GM21526 (cell line): ENCODE results near the gene CPVL.

ENCODE experiments used
- ATAC-seq: cut with Tn5 transposase; IDR thresholded peaks from one replicate; pipeline ENCODE4 v1.9.1; 2021; ENCODE audit warnings: moderate library complexity; ENCODE audit not compliant: unreplicated experiment, low FRiP score

The CPVL gene

DNA sequence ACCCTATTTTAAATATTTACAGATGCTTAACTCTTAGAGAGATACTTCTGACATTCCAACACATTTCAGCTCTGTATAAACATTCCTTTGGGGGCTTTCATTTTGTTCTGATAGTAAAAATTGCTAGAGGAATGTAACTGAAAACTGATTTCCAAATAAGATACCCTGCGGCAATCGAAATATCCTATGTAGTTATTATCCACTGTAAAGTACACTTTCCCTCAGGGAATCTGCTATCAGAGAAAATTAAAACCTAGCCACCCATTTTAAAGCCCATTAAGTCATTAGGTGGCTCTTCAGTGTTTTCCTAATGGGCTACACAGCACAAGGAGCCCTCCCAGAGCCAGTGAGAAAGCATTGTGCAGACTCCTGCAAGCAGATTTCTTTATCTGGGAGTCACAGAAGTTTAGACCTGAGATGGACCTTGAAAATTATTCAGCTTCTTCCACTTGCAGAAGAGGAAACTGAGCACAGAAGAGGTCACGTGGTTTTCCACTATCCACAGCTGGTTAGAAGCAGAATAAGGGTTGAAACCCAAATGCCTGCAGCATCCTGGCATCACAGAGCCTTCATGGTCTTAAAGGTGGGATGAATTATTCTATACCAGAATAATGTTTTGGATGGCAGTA is 12.6 kb upstream of the CPVL start:
- no peak for ATAC-seq

DNA sequence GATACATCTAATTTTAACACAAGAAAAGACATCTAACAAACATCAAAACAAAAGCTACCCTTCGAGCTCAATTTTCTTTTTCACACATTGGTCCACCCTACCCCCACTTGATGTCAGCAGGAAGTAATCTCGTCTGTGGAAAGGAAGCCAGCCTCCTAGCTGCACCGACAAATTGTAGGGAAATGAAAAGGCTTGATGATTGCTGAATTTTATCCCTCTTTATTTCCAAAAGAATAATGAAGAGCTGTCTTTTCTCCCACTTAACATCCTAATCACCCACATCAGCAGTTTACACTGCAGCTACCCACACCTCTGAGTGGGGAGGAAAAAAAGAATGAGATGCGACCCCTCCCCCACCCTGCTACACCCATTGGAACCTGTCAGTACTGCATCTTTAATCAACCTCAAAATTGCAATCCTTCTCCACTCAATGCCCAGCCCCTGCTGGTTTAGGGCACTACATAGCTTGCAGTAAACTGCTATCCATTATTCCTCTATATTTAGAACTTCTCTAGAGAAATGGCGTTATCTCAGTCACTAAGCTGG is 10.6 kb upstream of the CPVL start:
- ATAC-seq: no peak

DNA sequence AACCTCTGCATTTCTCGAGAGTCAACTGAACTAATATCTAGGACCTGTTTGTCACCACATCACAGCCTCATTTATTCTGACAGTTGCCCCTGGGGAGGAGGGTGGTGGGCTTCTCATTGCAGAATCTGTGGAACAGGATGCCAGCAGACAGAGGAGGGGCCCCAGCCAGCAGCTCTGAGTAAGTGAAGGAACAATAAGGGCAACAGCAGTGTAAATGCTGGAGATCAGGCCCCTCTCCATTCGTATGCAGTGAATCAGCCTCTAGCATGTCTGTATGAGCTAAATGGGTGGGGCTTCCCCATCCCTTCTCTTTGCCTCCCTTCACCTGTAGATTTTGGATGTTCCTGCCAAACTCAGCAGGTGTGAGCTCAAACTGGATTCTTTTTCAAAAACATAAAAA is 7.7 kb upstream of the CPVL start:
- no peak for ATAC-seq

DNA sequence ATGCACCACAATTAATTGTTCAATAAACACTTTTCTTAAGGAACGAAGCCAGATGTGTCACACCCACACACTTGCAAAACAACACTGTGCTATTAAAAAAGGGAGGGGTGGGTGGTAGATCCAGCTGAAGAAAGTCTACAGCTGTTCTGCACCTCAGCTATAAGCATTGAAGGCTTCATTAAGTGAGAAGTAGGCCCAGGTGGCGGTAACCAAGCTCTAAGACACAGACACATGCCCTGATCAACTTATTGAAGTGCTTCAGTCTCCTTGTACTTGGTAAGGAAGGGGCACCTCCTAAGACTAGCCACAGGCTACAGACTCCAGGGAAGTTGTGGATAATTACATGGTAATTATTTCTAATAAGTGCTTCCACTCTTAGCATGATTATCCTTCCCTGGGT is 4.5 kb upstream of the CPVL start:
- no peak for ATAC-seq

DNA sequence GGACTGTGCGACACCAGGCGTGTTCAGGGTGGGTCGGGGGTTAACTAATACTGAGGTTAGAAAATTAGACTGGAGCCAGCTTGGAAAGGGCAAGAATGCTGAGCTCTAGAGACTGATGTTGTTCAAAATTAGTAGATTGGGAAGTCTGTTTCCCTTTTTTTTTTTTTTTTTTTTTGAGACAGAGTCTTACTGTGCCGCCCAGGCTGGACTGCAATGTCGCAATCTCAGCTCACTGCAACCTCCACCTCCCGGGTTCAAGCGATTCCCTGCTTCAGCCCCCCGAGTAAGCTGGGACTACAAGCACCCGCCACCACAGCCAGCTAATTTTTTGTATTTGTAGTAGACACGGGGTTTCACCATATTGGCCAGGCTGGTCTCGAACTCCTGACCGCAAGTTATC is 2.7 kb upstream of the CPVL start:
- ATAC-seq: no peak

DNA sequence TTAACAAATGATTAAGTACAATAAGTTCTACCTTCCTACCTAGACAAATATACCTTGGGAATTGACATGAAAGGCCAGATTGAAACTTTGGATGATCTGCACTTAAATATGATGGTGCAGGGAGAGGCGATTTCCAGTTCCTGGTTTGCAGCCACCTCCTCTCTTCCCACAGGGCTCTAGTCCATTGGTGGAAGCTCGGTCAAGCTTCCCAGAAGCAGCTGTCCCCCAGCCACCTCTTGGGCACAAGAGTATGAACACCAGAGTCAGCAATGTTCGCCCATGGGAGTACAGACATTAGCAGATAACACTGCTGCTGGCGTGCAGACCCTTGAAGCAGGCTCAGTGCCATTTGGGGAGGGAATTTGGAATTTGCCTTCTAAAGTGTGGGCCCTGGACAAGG is 1.5 kb upstream of the CPVL start:
- no peak for ATAC-seq

DNA sequence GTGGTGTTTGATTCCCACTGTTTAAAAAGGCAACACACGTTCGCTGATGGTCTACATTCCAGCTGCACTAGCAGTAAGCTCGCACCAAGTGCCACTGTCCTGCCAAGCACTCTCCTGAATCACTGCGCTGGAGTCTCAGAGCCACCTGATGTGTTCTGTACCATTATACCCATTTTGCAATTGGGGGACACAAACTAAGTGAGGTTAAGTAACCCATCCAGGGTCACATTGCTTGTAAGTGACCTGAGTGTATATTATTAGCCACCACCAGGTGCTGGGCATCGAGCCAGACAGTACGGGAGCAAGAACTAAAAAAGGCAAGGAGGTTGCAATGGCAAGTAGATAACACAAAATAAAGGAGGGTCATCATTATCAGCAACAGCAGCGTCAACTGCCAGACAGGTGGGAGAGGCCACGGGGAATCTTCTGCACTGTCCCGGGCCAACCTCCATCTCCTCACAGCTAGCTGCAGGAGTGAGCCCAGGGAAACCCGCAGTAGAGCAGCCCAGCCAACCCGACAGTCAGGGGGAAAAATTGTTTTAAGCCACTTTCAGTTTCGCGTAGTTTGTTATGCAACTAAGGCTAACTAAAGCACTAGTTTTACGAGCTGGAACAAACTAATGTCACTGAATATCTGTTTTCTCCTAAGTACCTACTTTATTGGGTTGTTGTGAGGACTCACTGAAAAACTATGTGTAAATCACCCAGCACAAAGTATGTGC is 712 bp upstream of the CPVL start:
- ATAC-seq: no peak

DNA sequence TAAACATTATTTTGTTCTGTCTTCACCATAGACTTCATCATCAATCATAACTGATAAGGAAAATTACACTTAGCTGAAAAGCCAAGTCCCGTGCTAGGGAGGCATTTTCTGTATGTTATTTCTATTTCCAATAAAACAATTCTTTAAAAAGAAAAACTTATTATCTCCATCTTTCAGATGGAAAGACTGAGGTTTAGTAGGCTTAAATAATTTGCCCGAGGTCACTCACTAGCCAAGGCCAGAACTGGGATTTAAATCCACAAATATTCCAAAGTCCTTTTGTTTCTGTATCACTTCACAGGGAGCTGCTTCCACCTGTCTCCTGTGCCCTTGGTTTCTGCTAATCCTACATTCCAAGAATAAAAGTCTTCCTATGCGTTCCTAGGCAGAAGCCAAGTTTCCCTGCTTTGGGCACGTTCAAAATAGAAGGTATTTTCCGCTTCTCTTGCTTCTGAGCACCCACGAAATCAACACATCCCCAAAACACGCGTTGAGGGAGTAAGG is 732 bp downstream of the CPVL start:
- ATAC-seq: no peak

DNA sequence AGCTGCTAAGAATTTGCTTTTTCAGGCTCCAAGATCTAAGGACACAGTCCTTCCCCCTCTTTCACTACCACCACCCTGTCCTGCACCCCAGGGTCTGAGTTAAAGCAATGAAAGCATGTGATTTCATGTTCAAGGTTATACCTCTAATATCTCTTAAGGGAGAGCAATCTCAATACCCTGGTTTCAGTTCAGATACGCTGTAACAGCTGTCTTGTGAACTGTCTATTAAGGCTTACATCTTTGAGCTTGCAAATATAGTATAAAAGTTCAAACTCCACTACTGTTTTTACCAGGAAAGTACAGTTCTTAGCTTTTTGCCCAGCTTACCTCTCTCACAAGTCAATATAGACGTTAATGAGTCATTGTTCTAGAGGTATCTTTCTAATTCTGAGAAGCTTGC is 2.6 kb downstream of the CPVL start:
- no peak for ATAC-seq

DNA sequence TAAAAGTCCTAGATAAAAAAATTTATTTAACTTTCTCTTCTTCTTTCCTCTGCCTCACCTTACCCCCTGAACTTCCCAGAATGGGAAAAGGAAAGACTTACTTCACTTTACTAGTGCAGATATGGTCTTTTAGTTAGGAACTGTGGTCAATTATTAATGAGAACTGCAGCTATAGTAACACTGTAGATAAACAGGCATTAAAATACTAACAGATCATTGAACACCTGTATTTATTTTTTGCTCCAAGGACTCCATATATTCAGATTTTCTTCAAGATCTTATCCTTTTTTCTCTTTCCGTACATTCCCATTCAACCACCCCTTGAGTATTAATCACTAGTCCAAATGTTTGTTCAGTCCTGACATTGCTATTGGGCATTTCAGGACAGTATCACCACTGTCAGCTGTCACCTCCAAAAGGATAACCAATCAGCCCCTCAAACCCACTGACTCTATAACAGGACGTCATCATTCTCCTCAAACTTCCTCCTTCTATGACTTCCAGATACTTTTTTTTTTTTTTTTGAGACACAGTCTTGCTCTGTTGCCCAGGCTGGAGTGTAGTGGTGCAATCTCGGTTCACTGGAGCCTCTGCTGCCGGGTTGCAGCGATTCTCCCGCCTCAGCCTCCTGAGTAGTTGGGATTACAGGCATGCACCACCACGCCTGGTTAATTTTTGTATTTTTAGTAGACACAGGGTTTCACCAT is 4.2 kb downstream of the CPVL start:
- no peak for ATAC-seq

DNA sequence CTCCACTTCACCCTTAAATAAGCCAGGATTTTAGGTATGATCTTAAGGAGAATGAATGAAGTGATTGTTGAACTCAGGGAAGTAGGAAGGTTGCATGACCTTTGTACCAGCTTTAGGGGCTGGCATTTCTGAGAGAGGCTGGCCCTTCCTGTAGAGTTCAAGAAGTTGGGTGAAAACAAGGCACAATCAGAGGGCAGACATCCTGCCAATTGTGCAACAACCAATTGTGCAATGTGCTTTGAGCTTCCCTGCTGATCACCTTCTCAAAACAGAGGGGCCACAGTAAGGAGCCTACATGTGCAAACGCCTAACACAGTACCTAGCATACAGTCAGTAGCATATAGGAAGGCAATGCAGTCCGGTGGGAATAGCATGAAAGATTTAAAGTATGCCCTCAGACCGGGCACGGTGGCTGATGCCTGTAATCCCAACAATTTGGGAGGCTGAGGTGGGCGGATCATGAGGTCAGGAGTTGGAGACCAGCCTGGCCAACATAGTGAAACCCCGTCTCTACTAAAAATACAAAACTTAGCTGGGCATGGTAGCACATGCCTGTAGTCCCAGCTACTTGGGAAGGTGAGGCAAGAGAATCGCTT is 5.4 kb downstream of the CPVL start:
- no peak for ATAC-seq

DNA sequence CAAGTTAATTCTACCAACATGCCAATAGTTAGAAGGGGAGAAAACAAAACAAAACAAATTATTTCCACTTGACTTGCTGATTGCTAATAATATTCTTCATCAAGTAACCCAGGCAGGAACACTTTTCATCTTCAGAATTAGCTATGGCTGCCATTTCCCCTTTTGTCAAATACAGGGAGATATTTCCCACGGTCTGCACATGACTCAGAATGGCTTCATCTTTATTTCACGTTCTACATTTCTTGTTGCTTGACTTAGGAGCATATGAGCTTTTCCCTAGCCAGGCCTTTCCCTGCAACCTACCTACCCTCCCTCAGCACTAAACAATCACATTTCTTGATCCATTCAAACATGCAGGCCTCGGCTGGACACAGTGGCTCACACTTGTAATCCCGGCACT is 6.5 kb downstream of the CPVL start:
- no peak for ATAC-seq

DNA sequence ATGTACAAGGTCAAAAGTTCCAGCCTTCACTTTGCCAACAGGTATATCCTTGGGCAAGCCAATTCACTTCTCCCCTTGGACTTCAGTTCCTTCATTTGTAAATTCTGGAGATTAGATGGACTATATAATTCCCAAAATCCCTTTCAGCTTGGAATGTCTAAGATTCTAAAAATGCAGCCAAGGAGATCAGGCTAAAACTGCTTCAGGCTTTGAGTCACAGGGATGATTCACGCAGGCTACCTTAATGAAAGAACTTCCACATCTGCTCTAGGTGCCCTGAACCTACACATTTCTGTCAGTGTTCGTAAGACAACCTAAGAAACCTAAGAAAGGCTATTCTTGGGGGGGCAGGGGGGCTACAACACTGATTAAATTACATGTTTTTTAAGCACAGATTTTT is 7.1 kb downstream of the CPVL start:
- ATAC-seq: no peak

DNA sequence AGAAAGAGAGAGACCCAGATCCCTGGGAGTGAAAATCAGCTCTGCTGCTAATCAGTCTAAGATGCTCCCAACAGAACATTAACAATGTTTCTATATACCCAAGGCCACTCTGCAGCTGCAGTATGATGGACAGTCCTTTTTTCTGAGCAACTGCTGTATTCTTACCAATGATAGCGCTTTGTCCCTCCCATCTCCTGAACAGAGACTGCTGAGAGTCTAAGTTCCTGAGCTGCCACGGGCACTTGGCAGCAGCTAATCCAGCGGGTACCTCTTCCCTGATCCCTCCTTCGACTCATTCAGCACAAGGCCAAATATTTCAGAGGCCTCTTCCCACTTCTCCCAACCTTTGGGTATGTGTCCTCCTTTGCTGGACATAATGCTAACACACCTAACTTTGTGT is 7.7 kb downstream of the CPVL start:
- ATAC-seq: no peak

DNA sequence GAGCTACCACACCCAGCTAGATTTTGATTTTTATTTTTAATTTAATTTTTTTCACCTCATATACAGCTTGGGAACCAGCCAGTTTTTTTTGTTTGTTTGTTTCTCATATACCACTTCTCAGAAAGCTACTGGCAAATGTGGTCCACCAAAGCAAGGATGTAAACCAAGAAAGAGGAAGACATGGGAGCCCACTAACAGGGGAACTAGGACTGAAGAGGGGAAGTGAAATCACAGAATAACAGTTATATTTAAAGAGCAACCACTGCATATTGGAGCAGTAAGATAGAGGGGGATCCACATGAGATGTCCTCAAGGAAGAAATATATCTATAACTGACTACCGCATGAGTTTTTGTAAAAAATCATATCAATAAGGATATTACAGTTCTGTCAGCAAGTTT is 10.5 kb downstream of the CPVL start:
- no peak for ATAC-seq

DNA sequence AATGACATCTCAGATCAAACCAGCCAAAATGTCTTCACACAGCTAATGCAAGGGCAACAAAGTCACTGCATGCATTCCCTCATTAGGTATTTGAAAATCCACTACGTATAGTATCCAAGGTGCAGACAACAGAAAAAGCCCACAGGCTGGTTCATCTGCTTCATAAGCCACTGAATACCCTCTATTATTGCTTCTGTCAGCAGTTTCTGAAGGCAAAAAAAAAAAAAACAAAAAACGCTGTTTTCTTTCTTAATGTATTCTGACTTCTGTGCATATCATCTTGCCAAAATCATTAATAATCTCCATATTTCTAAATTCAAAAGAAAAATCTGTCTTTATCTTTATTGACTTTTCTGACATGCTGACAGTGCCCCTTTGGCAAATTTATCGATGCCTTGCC is 13.4 kb downstream of the CPVL start:
- no peak for ATAC-seq

DNA sequence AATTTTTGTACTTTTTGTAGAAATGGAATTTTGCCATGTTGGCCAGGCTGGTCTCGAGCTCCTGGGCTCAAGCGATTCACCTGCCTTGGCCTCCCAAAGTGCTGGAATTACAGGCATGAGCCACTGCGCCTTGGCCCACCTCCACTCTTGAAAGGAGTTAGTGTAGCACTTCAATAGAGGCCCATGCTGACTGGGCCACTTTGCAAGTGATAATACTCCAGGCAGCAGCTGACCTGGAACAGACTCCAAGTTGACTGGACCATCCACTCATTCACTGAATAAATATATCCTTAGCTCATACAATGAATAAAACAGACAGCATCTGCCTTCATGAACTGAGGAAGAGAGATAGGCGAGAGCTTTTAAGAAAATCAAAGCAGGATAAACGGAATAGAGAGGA is 14.7 kb downstream of the CPVL start:
- ATAC-seq: no peak

DNA sequence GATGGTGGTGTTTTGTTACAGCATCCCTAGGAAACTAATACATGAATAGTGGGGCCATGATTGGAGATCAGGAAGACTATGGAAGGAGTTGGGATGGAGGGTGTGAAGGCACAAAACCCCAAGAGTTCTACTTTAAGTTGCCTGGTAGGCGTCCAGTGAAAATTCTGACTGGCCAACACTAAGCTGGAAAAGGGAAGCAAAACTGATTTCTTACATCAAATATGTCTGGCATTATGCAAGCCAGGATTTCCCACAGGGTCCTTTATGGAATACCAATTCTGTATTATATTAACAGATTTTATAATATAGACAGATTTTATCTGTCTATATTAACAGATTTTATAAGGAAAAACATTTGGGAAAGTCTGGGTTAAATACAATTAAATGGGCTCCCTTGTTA is 16.2 kb downstream of the CPVL start:
- no peak for ATAC-seq

DNA sequence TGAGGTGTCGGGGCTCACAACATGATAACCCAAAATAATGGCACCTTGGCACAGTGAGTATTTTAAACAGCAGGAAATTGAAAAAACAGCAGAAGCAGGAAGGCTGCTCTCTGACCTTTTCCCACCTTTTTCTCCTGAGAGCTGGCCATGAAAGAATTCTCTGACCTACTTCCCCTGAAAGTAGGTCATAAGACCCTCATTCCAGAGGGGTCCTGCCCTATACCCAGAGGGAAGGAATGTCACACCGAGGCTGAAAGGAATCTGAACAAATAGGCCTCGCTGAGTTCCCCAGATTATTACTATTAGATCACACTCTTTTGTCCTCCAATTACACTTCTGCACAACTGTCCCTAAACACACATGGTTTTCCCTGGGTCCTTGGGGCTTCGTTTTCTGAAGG is 18.8 kb downstream of the CPVL start:
- ATAC-seq: no peak

DNA sequence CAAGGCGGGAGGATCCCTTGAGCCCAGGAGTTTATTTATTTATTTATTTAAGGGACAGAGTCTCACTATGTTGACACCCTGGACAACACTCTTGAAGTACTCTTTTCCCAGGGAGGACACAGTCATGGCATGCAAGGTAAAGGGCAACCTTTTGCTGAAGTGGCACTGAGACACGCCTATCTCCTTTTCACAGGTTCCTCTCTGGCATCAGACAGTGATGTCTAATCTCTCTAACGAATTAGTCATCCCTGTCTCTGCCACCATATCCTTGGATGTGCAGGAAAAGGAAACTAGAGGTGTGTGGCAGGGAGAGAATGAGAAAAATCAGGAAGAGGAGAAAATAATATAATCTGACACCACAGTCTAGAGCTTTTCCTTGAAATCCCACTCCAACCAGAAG is 19.5 kb downstream of the CPVL start:
- ATAC-seq: no peak

DNA sequence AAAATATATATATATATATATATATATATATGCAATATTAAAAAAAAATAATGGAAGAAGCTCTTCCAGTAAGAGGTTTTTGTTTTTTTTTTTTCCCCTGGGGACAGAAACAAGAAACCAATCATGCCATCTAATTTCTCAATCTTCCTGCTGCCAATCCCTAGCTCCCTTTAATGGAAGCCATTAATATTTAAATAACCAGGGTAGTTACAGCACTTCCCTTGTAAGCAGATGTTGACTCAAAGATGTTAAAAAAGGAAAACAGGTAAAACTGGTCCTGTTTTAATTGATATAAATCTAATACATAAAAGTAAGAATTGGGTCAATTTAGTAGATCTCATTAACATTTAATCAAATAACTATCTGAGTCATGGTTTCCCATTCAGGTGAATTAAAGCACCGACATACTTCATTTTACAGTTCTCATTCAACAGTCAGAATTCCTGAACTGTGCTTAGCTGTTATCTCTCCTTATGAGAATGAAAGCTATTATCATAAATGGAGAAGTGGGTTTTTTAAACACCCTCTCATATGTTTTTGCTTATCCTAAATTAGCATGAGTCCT is 22.6 kb downstream of the CPVL start:
- no peak for ATAC-seq
